HCT116 (cell line): ENCODE results near the gene CBY1. TPM values are rescaled to one million over a fixed set of nuclear protein-coding genes. Genes with fewer than 3 reads are reported as not detected.

Source experiments
- ATAC-seq: fragments of 200-7000 bp; cut with Tn5 transposase; 2 replicates; pipeline ENCODE4 v1.9.1; 2020; ENCODE audit warnings: mild to moderate bottlenecking, moderate library complexity
- BruUV-seq: library from RNA; stranded (reverse); fragments of 400-500 nt; replicated peaks from 2 replicates; lab custom pipeline; 2021; lab: Mats Ljungman, UMichigan
- CTCF ChIA-PET: fragments of 300-600 bp; sonication (Branson Sonifier 250); formaldehyde crosslinking; loops from one replicate; lab custom pipeline; 2021; ENCODE audit warnings: antibody characterized with exemption; lab: Charles Lee
- POLR2A ChIA-PET: fragments of 300-600, 350-600 bp; sonication (Branson Sonifier 250); formaldehyde crosslinking; loops from one replicate; lab custom pipeline; 2021; ENCODE audit warnings: antibody characterized with exemption; lab: Charles Lee
- RAD21 ChIA-PET, 2 experiments: fragments of 300-600 bp; sonication (Branson Sonifier 250); formaldehyde crosslinking; loops; one replicate each; lab custom pipeline; 2023; ENCODE audit warnings: low total read pairs in 2 of 2; ENCODE audit not compliant: uncharacterized antibody in 2 of 2, unreplicated experiment in 2 of 2, low non-redundant PET in 1 of 2; lab: Charles Lee
- DNase-seq: peaks from one replicate; pipeline ENCODE4 v3.0.0-alpha.2; 2010; ENCODE audit warnings: low read depth, low spot score
- H2AFZ ChIP-seq: fragments of 200-600 bp; shearing (Covaris generic), sonication (generic); 2 replicates; pipeline ENCODE4 v1.6.1; 2017; ENCODE audit warnings: low read depth, mixed run types, mixed read lengths, antibody characterized with exemption, low read length; ENCODE audit not compliant: poor library complexity, severe bottlenecking
- H3K27ac ChIP-seq: 2 replicates; pipeline ENCODE4 v1.5.1; 2012; ENCODE audit warnings: low read depth, low read length
- H3K27me3 ChIP-seq: fragments of 200-600 bp; sonication (generic); 2 replicates; pipeline ENCODE4 v1.6.1; 2016; ENCODE audit warnings: mixed run types, low read length, mixed read lengths; ENCODE audit not compliant: insufficient read depth
- H3K36me3 ChIP-seq, 2 experiments: fragments of 200-500 bp in 1 of 2; fragments of 200-600 bp in 1 of 2; sonication (Bioruptor generic) in 1 of 2; sonication (generic) in 1 of 2; 2 replicates each; pipeline versions ENCODE4 v1.5.1 to v1.6.1; 2014 to 2016; ENCODE audit warnings: low read length in 2 of 2, inconsistent platforms in 1 of 2, mixed read lengths in 1 of 2, mixed run types in 1 of 2; ENCODE audit not compliant: insufficient read depth in 2 of 2, control insufficient read depth in 1 of 2
- H3K4me1 ChIP-seq, 2 experiments: fragments of 200-600 bp in 1 of 2; sonication (generic) in 1 of 2; 2 replicates each; pipeline versions ENCODE4 v1.5.1 to v1.6.1; 2012 to 2017; ENCODE audit warnings: low read length in 2 of 2, inconsistent platforms in 1 of 2, mild to moderate bottlenecking in 1 of 2, mixed read lengths in 1 of 2, mixed run types in 1 of 2, moderate library complexity in 1 of 2; ENCODE audit not compliant: insufficient read depth in 2 of 2, control insufficient read depth in 1 of 2
- H3K4me2 ChIP-seq: fragments of 200-600 bp; sonication (generic); 2 replicates; pipeline ENCODE4 v1.6.1; 2017; ENCODE audit warnings: mixed run types, low read length, mixed read lengths
- H3K4me3 ChIP-seq, 2 experiments: fragments of 200-600 bp in 1 of 2; sonication (generic) in 1 of 2; replicated peaks in 1 of 2; 2 replicates each; pipeline ENCODE4 v1.5.1; 2011 to 2016; ENCODE audit warnings: low read length in 2 of 2, control low read depth in 1 of 2, low read depth in 1 of 2, mild to moderate bottlenecking in 1 of 2, mixed read lengths in 1 of 2, mixed run types in 1 of 2
- H3K79me2 ChIP-seq: fragments of 200-600 bp; sonication (generic); 2 replicates; pipeline ENCODE4 v1.6.1; 2017; ENCODE audit warnings: mild to moderate bottlenecking, mixed run types, low read length, moderate library complexity, mixed read lengths; ENCODE audit not compliant: insufficient read depth
- H3K9ac ChIP-seq: fragments of 200-600 bp; sonication (generic); 2 replicates; pipeline ENCODE4 v1.6.1; 2016; ENCODE audit warnings: low read length, mixed read lengths
- H3K9me2 ChIP-seq: fragments of 200-600 bp; sonication (generic), shearing (Covaris generic); 2 replicates; pipeline ENCODE4 v1.6.1; 2017; ENCODE audit warnings: mixed run types, mild to moderate bottlenecking, moderate library complexity; ENCODE audit not compliant: insufficient read depth
- H3K9me3 ChIP-seq, 2 experiments: fragments of 200-500 bp in 1 of 2; fragments of 200-600 bp in 1 of 2; sonication (Bioruptor generic) in 1 of 2; sonication (generic) in 1 of 2; 2 replicates each; pipeline ENCODE4 v1.6.1; 2014 to 2017; ENCODE audit warnings: low read length in 2 of 2, mixed read lengths in 2 of 2, inconsistent platforms in 1 of 2, low read depth in 1 of 2, mild to moderate bottlenecking in 1 of 2, mixed run types in 1 of 2, moderate library complexity in 1 of 2; ENCODE audit not compliant: control insufficient read depth in 1 of 2, insufficient read depth in 1 of 2
- H4K20me1 ChIP-seq: fragments of 200-600 bp; sonication (generic), shearing (Covaris generic); 2 replicates; pipeline ENCODE4 v1.6.1; 2017; ENCODE audit warnings: mixed run types, mild to moderate bottlenecking, moderate library complexity; ENCODE audit not compliant: insufficient read depth
- CBX3 ChIP-seq: IDR thresholded peaks from 2 replicates; pipeline ENCODE4 v1.6.1; 2012; ENCODE audit warnings: low read depth
- CEBPB ChIP-seq: IDR thresholded peaks from 2 replicates; pipeline ENCODE4 v1.6.1; 2012; ENCODE audit warnings: low read depth
- ELF1 ChIP-seq: IDR thresholded peaks from 2 replicates; pipeline ENCODE4 v1.6.1; 2012; ENCODE audit warnings: low read depth, borderline replicate concordance
- EZH2 ChIP-seq: fragments of 200-600 bp; sonication (generic); IDR thresholded peaks from 2 replicates; pipeline ENCODE4 v1.6.1; 2017; ENCODE audit warnings: antibody characterized with exemption, mixed run types
- EZH2phosphoT487 ChIP-seq: fragments of 200-600 bp; IDR thresholded peaks from 2 replicates; pipeline ENCODE4 v1.6.1; 2018; ENCODE audit warnings: antibody characterized with exemption, borderline replicate concordance
- POLR2A ChIP-seq: IDR thresholded peaks from 2 replicates; pipeline ENCODE4 v1.7.0; 2011; ENCODE audit warnings: borderline replicate concordance; ENCODE audit not compliant: insufficient read depth, insufficient read length; ENCODE audit errors: extremely low read depth
- SIN3A ChIP-seq: IDR thresholded peaks from 2 replicates; pipeline ENCODE4 v1.6.1; 2012; ENCODE audit warnings: low read depth
- SP1 ChIP-seq: IDR thresholded peaks from 2 replicates; pipeline ENCODE4 v1.6.1; 2012; ENCODE audit warnings: low read depth
- TCF7L2 ChIP-seq: IDR thresholded peaks from 2 replicates; pipeline ENCODE4 v1.7.0; 2011; ENCODE audit warnings: borderline replicate concordance, inconsistent platforms; ENCODE audit not compliant: insufficient read depth, insufficient read length; ENCODE audit errors: extremely low read depth
- ZFX ChIP-seq: fragments of 450-650 bp; IDR thresholded peaks from 2 replicates; pipeline ENCODE4 v1.6.1; 2017
- ZNF274 ChIP-seq: fragments of 200-500 bp; sonication (Bioruptor generic); IDR thresholded peaks from 2 replicates; pipeline ENCODE4 v1.6.1; 2014; ENCODE audit warnings: mild to moderate bottlenecking, low read depth, low read length, inconsistent platforms
- intact Hi-C: fragments of 100-400 bp; cut with micrococcal nuclease; formaldehyde crosslinking; loops from 2 replicates; pipeline ENCODE4 v1.10.0; 2022
- total RNA-seq: library from RNA; stranded (reverse); gene quantifications from one replicate; pipeline ENCODE4 v1.2.1, GENCODE V29; 2021; ENCODE audit not compliant: unreplicated experiment
- TF ChIP-seq, protein P1 (sequence below): IDR thresholded peaks from 2 replicates; pipeline ENCODE4 v1.6.1; 2012; ENCODE audit warnings: low read depth

The CBY1 gene
- total RNA-seq, 1 experiment from 2014 or later = 27.6 TPM

DNA sequence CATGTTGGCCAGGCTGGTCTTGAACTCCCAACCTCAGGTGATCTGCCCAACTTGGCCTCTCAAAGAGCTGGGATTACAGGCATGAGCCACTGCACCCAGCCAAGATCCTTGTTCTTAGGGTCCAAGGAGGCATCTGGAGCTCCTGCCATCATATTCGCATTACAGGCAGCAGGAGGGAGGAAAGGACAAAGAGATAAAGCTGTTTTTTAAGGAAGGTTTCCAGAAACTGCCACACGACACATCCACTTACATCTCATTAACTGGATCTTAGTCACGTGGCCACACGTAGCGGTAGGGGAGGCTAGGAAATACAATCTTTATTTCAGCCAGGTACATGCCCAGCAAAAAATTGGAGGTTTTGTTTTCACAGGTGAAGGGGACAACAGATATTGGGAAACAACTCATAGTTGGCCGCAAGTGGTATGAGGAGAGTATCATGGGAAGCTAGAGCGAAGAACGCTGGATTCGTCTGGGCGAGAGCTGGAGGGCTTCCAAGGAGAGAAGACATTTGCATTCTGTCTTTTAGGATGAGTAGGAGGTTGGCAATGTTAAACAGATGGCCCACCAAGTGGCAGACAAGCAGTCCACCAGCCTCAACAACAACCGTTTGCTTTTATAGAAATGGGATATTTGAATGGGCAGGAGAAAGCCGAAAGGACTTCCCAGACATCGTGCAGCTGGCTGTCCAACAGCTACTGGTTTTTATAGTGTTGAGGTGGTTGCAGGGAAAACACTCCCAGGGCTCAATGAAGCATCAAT, 47.3 kb upstream of the CBY1 start:
- no peaks in the 10 kb centered on the region for H3K79me2 ChIP-seq
- H2AFZ ChIP-seq = no peak overlapping the region
- intact Hi-C loops = no loop called here
- no peak overlapping the region for H3K4me2 ChIP-seq
- H3K9me3 ChIP-seq = no peaks in the 10 kb centered on the region
- ChIA-PET RAD21 (no interaction called here), POLR2A (no interaction called here), CTCF (no interaction called here)
- DNase-seq (no peak), ATAC-seq (no peak)
- H3K4me1 ChIP-seq = peaks cover 15 to 24% of the 10 kb centered on the region in 2 experiments
- no peaks in the 10 kb centered on the region for H3K9me2 ChIP-seq
- H3K36me3 ChIP-seq = no peaks in the 10 kb centered on the region
- H3K27me3 ChIP-seq = no peaks in the 10 kb centered on the region
- H3K4me3 ChIP-seq = no peak overlapping the region
- no peak for TF ChIP-seq ZFX
- no peak for TF ChIP-seq SP1
- no peak for TF ChIP-seq POLR2A
- no peak for TF ChIP-seq CEBPB
- no peak for TF ChIP-seq EZH2phosphoT487
- TF ChIP-seq ELF1 = no peak
- no peak for TF ChIP-seq ZNF274
- TF ChIP-seq TCF7L2 = no peak
- TF ChIP-seq SIN3A = no peak
- TF ChIP-seq, protein P1, sequence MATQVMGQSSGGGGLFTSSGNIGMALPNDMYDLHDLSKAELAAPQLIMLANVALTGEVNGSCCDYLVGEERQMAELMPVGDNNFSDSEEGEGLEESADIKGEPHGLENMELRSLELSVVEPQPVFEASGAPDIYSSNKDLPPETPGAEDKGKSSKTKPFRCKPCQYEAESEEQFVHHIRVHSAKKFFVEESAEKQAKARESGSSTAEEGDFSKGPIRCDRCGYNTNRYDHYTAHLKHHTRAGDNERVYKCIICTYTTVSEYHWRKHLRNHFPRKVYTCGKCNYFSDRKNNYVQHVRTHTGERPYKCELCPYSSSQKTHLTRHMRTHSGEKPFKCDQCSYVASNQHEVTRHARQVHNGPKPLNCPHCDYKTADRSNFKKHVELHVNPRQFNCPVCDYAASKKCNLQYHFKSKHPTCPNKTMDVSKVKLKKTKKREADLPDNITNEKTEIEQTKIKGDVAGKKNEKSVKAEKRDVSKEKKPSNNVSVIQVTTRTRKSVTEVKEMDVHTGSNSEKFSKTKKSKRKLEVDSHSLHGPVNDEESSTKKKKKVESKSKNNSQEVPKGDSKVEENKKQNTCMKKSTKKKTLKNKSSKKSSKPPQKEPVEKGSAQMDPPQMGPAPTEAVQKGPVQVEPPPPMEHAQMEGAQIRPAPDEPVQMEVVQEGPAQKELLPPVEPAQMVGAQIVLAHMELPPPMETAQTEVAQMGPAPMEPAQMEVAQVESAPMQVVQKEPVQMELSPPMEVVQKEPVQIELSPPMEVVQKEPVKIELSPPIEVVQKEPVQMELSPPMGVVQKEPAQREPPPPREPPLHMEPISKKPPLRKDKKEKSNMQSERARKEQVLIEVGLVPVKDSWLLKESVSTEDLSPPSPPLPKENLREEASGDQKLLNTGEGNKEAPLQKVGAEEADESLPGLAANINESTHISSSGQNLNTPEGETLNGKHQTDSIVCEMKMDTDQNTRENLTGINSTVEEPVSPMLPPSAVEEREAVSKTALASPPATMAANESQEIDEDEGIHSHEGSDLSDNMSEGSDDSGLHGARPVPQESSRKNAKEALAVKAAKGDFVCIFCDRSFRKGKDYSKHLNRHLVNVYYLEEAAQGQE = no peak
- no peak for TF ChIP-seq EZH2
- no peak for TF ChIP-seq CBX3
- no peak overlapping the region for H3K9ac ChIP-seq
- no peaks in the 10 kb centered on the region for H4K20me1 ChIP-seq
- no peak overlapping the region for H3K27ac ChIP-seq
- no TSS peak for BruUV-seq
